NCI-H2081 (cell line): ENCODE results near the gene DNAJC16.
"Not testable (repeated sequence)": the region's sequence is repeated elsewhere in the genome, so short reads cannot be mapped to it uniquely, and the experiment has no call there.

Experiments used
- DNase-seq, 2 experiments: peaks; one replicate each; lab custom pipeline; 2025; lab: John Stamatoyannopoulos, UW

The DNAJC16 gene

GRCh38 chr1:15507278-15507677 is 19.4 kb upstream of the DNAJC16 start:
- no peak for DNase-seq

- DNase-seq = no peak
These were observed 17.8 kb upstream of the DNAJC16 start for GRCh38 chr1:15508700-15509487.

- no peak for DNase-seq
These were observed 17.1 kb upstream of the DNAJC16 start for GRCh38 chr1:15509586-15509985.

GRCh38 chr1:15510611-15511405 is 15.8 kb upstream of the DNAJC16 start:
- DNase-seq = no peak

GRCh38 chr1:15513192-15513591 is 13.5 kb upstream of the DNAJC16 start:
- DNase-seq = no peak

- no peak for DNase-seq
These were observed 12.7 kb upstream of the DNAJC16 start for GRCh38 chr1:15513919-15514318.

- not testable (repeated sequence) for DNase-seq
These were observed 12.1 kb upstream of the DNAJC16 start for GRCh38 chr1:15514557-15514956.

- DNase-seq = no peak
These were observed 11.5 kb upstream of the DNAJC16 start for GRCh38 chr1:15515022-15515663.

- no peak for DNase-seq
These were observed 7.0 kb upstream of the DNAJC16 start for GRCh38 chr1:15519625-15520024.

GRCh38 chr1:15521206-15521906 is 5.3 kb upstream of the DNAJC16 start:
- DNase-seq = not testable (repeated sequence)

GRCh38 chr1:15522551-15522950 is 4.1 kb upstream of the DNAJC16 start:
- no peak for DNase-seq

GRCh38 chr1:15523104-15524020 is 3.3 kb upstream of the DNAJC16 start:
- no peak for DNase-seq

- DNase-seq = no peak
These were observed 2.7 kb upstream of the DNAJC16 start, which contains the start of gene CASP9 for GRCh38 chr1:15524021-15524282. CASP9 (minus strand) TSS chr1:15524215; CDS start chr1:15524200, 15 bp downstream.

- DNase-seq = peak; percentile 88 to 95
These were observed 2.2 kb upstream of the DNAJC16 start for GRCh38 chr1:15524283-15525049.

GRCh38 chr1:15525050-15526020 is 1.3 kb upstream of the DNAJC16 start:
- DNase-seq = no peak

- DNase-seq = no peak
These were observed 593 bp upstream of the DNAJC16 start for GRCh38 chr1:15526021-15526489.

- no peak for DNase-seq
These were observed 4.4 kb downstream of the DNAJC16 start for GRCh38 chr1:15531003-15531402.

- DNase-seq = no peak
These were observed 5.0 kb downstream of the DNAJC16 start for GRCh38 chr1:15531682-15532081.

GRCh38 chr1:15538771-15539170 is 12.1 kb downstream of the DNAJC16 start:
- peak; percentile 59 to 71 for DNase-seq
